GM19193 (cell line): ENCODE measurements around the gene CPHXL.

Experiments used
- POLR2A ChIP-seq: IDR thresholded peaks from 4 replicates; pipeline ENCODE4 v1.6.1; 2011; ENCODE audit not compliant: insufficient read depth, insufficient read length; ENCODE audit errors: extremely low read depth

Gene CPHXL

GRCh38 chr16:75733305-75734211 is 7.3 kb upstream of the CPHXL start:
- TF ChIP-seq POLR2A = no peak

- no peak for TF ChIP-seq POLR2A
Observed at GRCh38 chr16:75732871-75733270, 6.6 kb upstream of the CPHXL start.

- TF ChIP-seq POLR2A = no peak
Observed at GRCh38 chr16:75727221-75727620, 931 bp upstream of the CPHXL start.

- no peak for TF ChIP-seq POLR2A
Observed at GRCh38 chr16:75718452-75718851, 7.8 kb downstream of the CPHXL start.

GRCh38 chr16:75714661-75715060 is 11.6 kb downstream of the CPHXL start:
- TF ChIP-seq POLR2A = no peak

GRCh38 chr16:75710344-75710743 is 15.9 kb downstream of the CPHXL start:
- TF ChIP-seq POLR2A = no peak

- no peak for TF ChIP-seq POLR2A
Observed at GRCh38 chr16:75703306-75703705, 23.0 kb downstream of the CPHXL start.

GRCh38 chr16:75702242-75702641 is 24.0 kb downstream of the CPHXL start:
- no peak for TF ChIP-seq POLR2A

- no peak for TF ChIP-seq POLR2A
Observed at GRCh38 chr16:75701361-75701760, 24.9 kb downstream of the CPHXL start, which contains the start of gene DUXB. Gene DUXB, minus strand, starts transcription at chr16:75701461. Its CDS starts 43 bp downstream, at chr16:75701418.

GRCh38 chr16:75697571-75697970 is 28.7 kb downstream of the CPHXL start:
- TF ChIP-seq POLR2A = no peak

GRCh38 chr16:75695708-75696107 is 30.6 kb downstream of the CPHXL start:
- TF ChIP-seq POLR2A = no peak

GRCh38 chr16:75687361-75687760 is 38.9 kb downstream of the CPHXL start:
- TF ChIP-seq POLR2A = no peak

GRCh38 chr16:75682308-75682707 is 44.0 kb downstream of the CPHXL start:
- no peak for TF ChIP-seq POLR2A

- no peak for TF ChIP-seq POLR2A
Observed at GRCh38 chr16:75679366-75679765, 46.9 kb downstream of the CPHXL start.

- TF ChIP-seq POLR2A = no peak
Observed at GRCh38 chr16:75676909-75677308, 49.4 kb downstream of the CPHXL start, which contains the start of gene CPHXL2. Gene CPHXL2, minus strand, starts transcription at chr16:75677009. Its CDS starts 10 bp downstream, at chr16:75676999.

GRCh38 chr16:75667503-75667902 is 58.8 kb downstream of the CPHXL start:
- no peak for TF ChIP-seq POLR2A
